Mesothelial cell of epicardium (in vitro differentiated cells): Measurements from ENCODE around the gene UGT1A10. TPM values are rescaled to one million over a fixed set of nuclear protein-coding genes. Genes with fewer than 3 reads are reported as not detected.

Source experiments
- DNase-seq, 2 experiments: peaks; one replicate each; pipeline ENCODE4 v3.0.0; 2021; ENCODE audit warnings: low spot score in 2 of 2; ENCODE audit not compliant: unreplicated experiment in 2 of 2
- H3K27ac Mint-ChIP-seq: 2 replicates; pipeline ENCODE4 v1.8.0; 2021; ENCODE audit warnings: mixed read lengths
- H3K27me3 Mint-ChIP-seq: 2 replicates; pipeline ENCODE4 v1.8.0; 2021; ENCODE audit warnings: low read depth, mixed read lengths
- H3K36me3 Mint-ChIP-seq: 2 replicates; pipeline ENCODE4 v1.8.0; 2021; ENCODE audit warnings: mixed read lengths
- H3K4me1 Mint-ChIP-seq: 2 replicates; pipeline ENCODE4 v1.8.0; 2021; ENCODE audit warnings: mixed read lengths
- H3K4me3 Mint-ChIP-seq: 2 replicates; pipeline ENCODE4 v1.8.0; 2021; ENCODE audit warnings: mild to moderate bottlenecking, moderate library complexity, mixed read lengths
- H3K9me3 Mint-ChIP-seq: 2 replicates; pipeline ENCODE4 v1.8.0; 2021; ENCODE audit warnings: mixed read lengths
- CTCF ChIP-seq: fragments of 200-600 bp; sonication (generic); IDR thresholded peaks from one replicate; pipeline ENCODE4 v1.5.0; 2021; ENCODE audit warnings: antibody characterized with exemption; ENCODE audit not compliant: unreplicated experiment
- total RNA-seq: library from RNA; stranded (reverse); gene quantifications from 3 replicates; pipeline ENCODE4 v1.2.1, GENCODE V29; 2021

UGT1A10 gene
- total RNA-seq, 1 donor from 2014 or later: not detected

- H3K4me1 Mint-ChIP-seq: no peaks in the 10 kb centered on the region
- no peaks in the 10 kb centered on the region for H3K9me3 Mint-ChIP-seq
- H3K27ac Mint-ChIP-seq: no peak within 1 kb of the TSS
- peaks cover 56% of the 10 kb centered on the region for H3K27me3 Mint-ChIP-seq
- H3K36me3 Mint-ChIP-seq: no peaks in the 10 kb centered on the region
- DNase-seq: no peak
- no peak for TF ChIP-seq CTCF
- H3K4me3 Mint-ChIP-seq: no peak within 1 kb of the TSS
Observed at GRCh38 chr2:233681521-233682099, 45.4 kb downstream of the UGT1A10 start, which contains the start of gene UGT1A7. TSS of gene UGT1A7 (plus strand) at chr2:233681901. CDS start at chr2:233681938, 37 bp downstream.

- no peak for DNase-seq
- Mint-ChIP-seq H3K36me3 (no peaks in the 10 kb centered on the region), H3K4me1 (peaks cover 2% of the 10 kb centered on the region), H3K4me3 (no peak overlapping the region), H3K9me3 (peaks cover 4% of the 10 kb centered on the region), H3K27ac (no peak overlapping the region), H3K27me3 (peaks cover 33% of the 10 kb centered on the region)
- TF ChIP-seq CTCF: no peak
Observed at GRCh38 chr2:233684640-233685039, 48.4 kb downstream of the UGT1A10 start.

GRCh38 chr2:233686928-233687327 is 50.7 kb downstream of the UGT1A10 start:
- no peak overlapping the region for H3K27ac Mint-ChIP-seq
- DNase-seq: no peak

GRCh38 chr2:233688341-233688740 is 52.1 kb downstream of the UGT1A10 start:
- Mint-ChIP-seq H3K27ac (no peak overlapping the region), H3K4me1 (peaks cover 2% of the 10 kb centered on the region), H3K9me3 (peaks cover 4% of the 10 kb centered on the region), H3K4me3 (no peak overlapping the region), H3K36me3 (no peaks in the 10 kb centered on the region), H3K27me3 (peaks cover 16% of the 10 kb centered on the region)
- DNase-seq: no peak
- TF ChIP-seq CTCF: no peak

More at GRCh38 chr2:233686928-233687327, 50.7 kb downstream of the UGT1A10 start:
- Mint-ChIP-seq H3K36me3 (no peaks in the 10 kb centered on the region), H3K4me3 (no peak overlapping the region), H3K27me3 (peaks cover 24% of the 10 kb centered on the region), H3K4me1 (peaks cover 2% of the 10 kb centered on the region), H3K9me3 (peaks cover 4% of the 10 kb centered on the region)
- no peak for TF ChIP-seq CTCF

GRCh38 chr2:233689031-233689430 is 52.8 kb downstream of the UGT1A10 start:
- Mint-ChIP-seq H3K4me1 (peaks cover 2% of the 10 kb centered on the region), H3K4me3 (no peak overlapping the region), H3K9me3 (peaks cover 4% of the 10 kb centered on the region), H3K27ac (no peak overlapping the region), H3K27me3 (peaks cover 15% of the 10 kb centered on the region), H3K36me3 (no peaks in the 10 kb centered on the region)
- TF ChIP-seq CTCF: no peak
- no peak for DNase-seq

GRCh38 chr2:233689501-233689900 is 53.3 kb downstream of the UGT1A10 start:
- no peaks in the 10 kb centered on the region for H3K36me3 Mint-ChIP-seq
- no peak for DNase-seq
- H3K27ac Mint-ChIP-seq: no peak overlapping the region
- H3K27me3 Mint-ChIP-seq: peaks cover 15% of the 10 kb centered on the region
- peaks cover 2% of the 10 kb centered on the region for H3K4me1 Mint-ChIP-seq
- no peak overlapping the region for H3K4me3 Mint-ChIP-seq
- no peak for TF ChIP-seq CTCF
- H3K9me3 Mint-ChIP-seq: peaks cover 4% of the 10 kb centered on the region
